H1 (cell line): ENCODE measurements around the gene CRCP. TPM values are rescaled to one million over a fixed set of nuclear protein-coding genes. Genes with fewer than 3 reads are reported as not detected.

ENCODE experiments used
- CTCF ChIA-PET: fragments of 300-600 bp; sonication (Branson Sonifier 250); formaldehyde crosslinking; loops from one replicate; lab custom pipeline; 2021; ENCODE audit not compliant: partially characterized antibody; lab: Charles Lee
- POLR2A ChIA-PET: fragments of 300-600 bp; sonication (Branson Sonifier 250); formaldehyde crosslinking; loops from one replicate; lab custom pipeline; 2021; ENCODE audit warnings: inconsistent platforms; ENCODE audit not compliant: partially characterized antibody; lab: Charles Lee
- DNase-seq, 2 experiments: peaks; one replicate each; pipeline versions ENCODE4 v3.0.0 to v3.0.0-alpha.2; 2010 to 2022; ENCODE audit warnings: low spot score in 2 of 2, low read depth in 1 of 2, mixed read lengths in 1 of 2
- FAIRE-seq: peaks from 2 replicates; lab custom pipeline; 2011; peaks lifted over from hg19 to GRCh38; lab: Jason Lieb, UNC
- H2AFZ ChIP-seq: 2 replicates; pipeline ENCODE4 v1.8.1; 2012; ENCODE audit warnings: low read length, inconsistent platforms
- H2AK5ac ChIP-seq: 2 replicates; pipeline ENCODE4 v1.6.1; 2013; ENCODE audit warnings: low read depth, low read length
- H2BK120ac ChIP-seq: replicated peaks from 2 replicates; pipeline ENCODE3; 2013; ENCODE audit warnings: low read depth, low read length, inconsistent platforms
- H2BK12ac ChIP-seq: 2 replicates; pipeline ENCODE4 v1.6.1; 2013; ENCODE audit warnings: low read depth, low read length
- H2BK15ac ChIP-seq: 2 replicates; pipeline ENCODE4 v1.6.1; 2013; ENCODE audit warnings: low read length
- H2BK20ac ChIP-seq: 2 replicates; pipeline ENCODE4 v1.6.1; 2013; ENCODE audit warnings: low read length
- H2BK5ac ChIP-seq: 2 replicates; pipeline ENCODE4 v1.6.1; 2013; ENCODE audit warnings: low read depth, low read length
- H3K14ac ChIP-seq: 2 replicates; pipeline ENCODE4 v1.6.1; 2013; ENCODE audit warnings: inconsistent platforms; ENCODE audit not compliant: insufficient read length
- H3K18ac ChIP-seq: 2 replicates; pipeline ENCODE4 v1.6.1; 2013; ENCODE audit warnings: low read length; ENCODE audit errors: extremely low read depth
- H3K23ac ChIP-seq: 2 replicates; pipeline ENCODE4 v1.6.1; 2013; ENCODE audit warnings: inconsistent platforms; ENCODE audit not compliant: insufficient read length
- H3K23me2 ChIP-seq: 2 replicates; pipeline ENCODE4 v1.6.1; 2013; ENCODE audit warnings: low read depth, low read length
- H3K27ac ChIP-seq: 2 replicates; pipeline ENCODE4 v1.6.1; 2011; ENCODE audit warnings: low read depth, low read length, inconsistent platforms
- H3K27me3 ChIP-seq, 4 experiments: replicated peaks in 1 of 4; 1 replicate in 1 of 4; 2 replicates in 3 of 4; pipeline versions ENCODE4 v1.6.1 to v1.8.1; 2011 to 2013; ENCODE audit warnings: low read length in 3 of 4, mild to moderate bottlenecking in 3 of 4, inconsistent platforms in 2 of 4, mixed read lengths in 2 of 4, moderate library complexity in 1 of 4; ENCODE audit not compliant: control insufficient read depth in 3 of 4, insufficient read depth in 3 of 4; ENCODE audit errors: extremely low read depth in 1 of 4
- H3K36me3 ChIP-seq, 4 experiments: 2 replicates each; pipeline versions ENCODE4 v1.6.1 to v1.8.1; 2011 to 2013; ENCODE audit warnings: mild to moderate bottlenecking in 4 of 4, low read length in 3 of 4, moderate library complexity in 2 of 4, control low read depth in 1 of 4, inconsistent platforms in 1 of 4; ENCODE audit not compliant: insufficient read depth in 4 of 4, control insufficient read depth in 2 of 4
- H3K4ac ChIP-seq: replicated peaks from 2 replicates; pipeline ENCODE3; 2013; ENCODE audit warnings: low read length, low read depth, mixed read lengths, inconsistent platforms; ENCODE audit not compliant: insufficient read length
- H3K4me1 ChIP-seq, 4 experiments: replicated peaks in 1 of 4; 1 replicate in 1 of 4; 2 replicates in 3 of 4; pipeline versions ENCODE4 v1.6.1 to v1.8.1; 2011 to 2013; ENCODE audit warnings: low read length in 3 of 4, inconsistent platforms in 2 of 4, mixed read lengths in 1 of 4; ENCODE audit not compliant: insufficient read depth in 4 of 4, control insufficient read depth in 3 of 4
- H3K4me2 ChIP-seq, 2 experiments: 2 replicates each; pipeline versions ENCODE4 v1.6.1 to v1.8.1; 2011 to 2013; ENCODE audit warnings: low read depth in 2 of 2, low read length in 2 of 2, control low read depth in 1 of 2, inconsistent platforms in 1 of 2, mild to moderate bottlenecking in 1 of 2; ENCODE audit not compliant: insufficient read depth in 1 of 2
- H3K4me3 ChIP-seq, 4 experiments: fragments of 200-600, 300-600 bp in 1 of 4; sonication (generic), shearing (Covaris generic), sonication (Bioruptor Twin) in 1 of 4; 2 replicates each; pipeline versions ENCODE4 v1.5.1 to v1.8.1; 2011 to 2016; ENCODE audit warnings: low read length in 4 of 4, low read depth in 3 of 4, control low read depth in 2 of 4, inconsistent platforms in 2 of 4, mild to moderate bottlenecking in 2 of 4, mixed read lengths in 1 of 4, moderate library complexity in 1 of 4; ENCODE audit not compliant: insufficient read depth in 2 of 4; ENCODE audit errors: extremely low read depth in 1 of 4
- H3K56ac ChIP-seq: replicated peaks from 2 replicates; pipeline ENCODE3; 2013; ENCODE audit warnings: low read depth, mild to moderate bottlenecking, mixed read lengths, low read length, inconsistent platforms; ENCODE audit not compliant: insufficient read length
- H3K79me1 ChIP-seq: 2 replicates; pipeline ENCODE4 v1.6.1; 2013; ENCODE audit warnings: low read depth, low read length, control low read depth
- H3K79me2 ChIP-seq, 2 experiments: 2 replicates each; pipeline versions ENCODE4 v1.6.1 to v1.8.1; 2012 to 2013; ENCODE audit warnings: low read length in 2 of 2, mild to moderate bottlenecking in 2 of 2, inconsistent platforms in 1 of 2; ENCODE audit not compliant: insufficient read depth in 2 of 2, control insufficient read depth in 1 of 2
- H3K9ac ChIP-seq, 4 experiments: replicated peaks in 1 of 4; 1 replicate in 1 of 4; 2 replicates in 3 of 4; pipeline versions ENCODE4 v1.6.1 to v1.8.1; 2011 to 2013; ENCODE audit warnings: low read depth in 3 of 4, low read length in 3 of 4, control low read depth in 2 of 4, mild to moderate bottlenecking in 2 of 4, moderate library complexity in 2 of 4, inconsistent platforms in 1 of 4; ENCODE audit errors: extremely low read depth in 1 of 4
- H3K9me3 ChIP-seq, 2 experiments: 2 replicates each; pipeline versions ENCODE4 v1.6.1 to v1.8.1; 2012 to 2013; ENCODE audit warnings: mild to moderate bottlenecking in 2 of 2, moderate library complexity in 2 of 2, control low read depth in 1 of 2, inconsistent platforms in 1 of 2, low read depth in 1 of 2, low read length in 1 of 2, mixed read lengths in 1 of 2; ENCODE audit not compliant: insufficient read depth in 2 of 2
- H4K20me1 ChIP-seq, 2 experiments: replicated peaks in 1 of 2; 2 replicates each; pipeline versions ENCODE3 to v1.8.1; 2011 to 2013; ENCODE audit warnings: inconsistent platforms in 2 of 2, low read length in 2 of 2, mild to moderate bottlenecking in 1 of 2; ENCODE audit not compliant: insufficient read depth in 2 of 2, control insufficient read depth in 1 of 2
- H4K5ac ChIP-seq: 2 replicates; pipeline ENCODE4 v1.6.1; 2013; ENCODE audit warnings: low read length, low read depth, mixed read lengths, inconsistent platforms; ENCODE audit not compliant: insufficient read length
- H4K8ac ChIP-seq: 2 replicates; pipeline ENCODE4 v1.8.0; 2013; ENCODE audit warnings: mild to moderate bottlenecking, moderate library complexity, low read length, inconsistent platforms; ENCODE audit not compliant: insufficient read depth; ENCODE audit errors: extremely low read depth
- H4K91ac ChIP-seq: replicated peaks from 2 replicates; pipeline ENCODE3; 2013; ENCODE audit warnings: low read length, mixed read lengths, inconsistent platforms; ENCODE audit not compliant: insufficient read length
- BCL11A ChIP-seq, 2 experiments: IDR thresholded peaks; one replicate each; pipeline ENCODE4 v1.6.1; 2011; ENCODE audit warnings: low read depth in 2 of 2, low read length in 2 of 2, mild to moderate bottlenecking in 2 of 2
- CBX5 ChIP-seq: fragments of 300-800, 300-1000 bp; sonication (generic); IDR thresholded peaks from 2 replicates; pipeline ENCODE4 v1.7.1; 2016; ENCODE audit warnings: antibody characterized with exemption, low read length, low read depth
- CHD2 ChIP-seq: IDR thresholded peaks from 2 replicates; pipeline ENCODE4 v1.6.1; 2012; ENCODE audit warnings: low read length, improper control_type of control experiment
- HDAC6 ChIP-seq: IDR thresholded peaks from one replicate; pipeline ENCODE4 v1.7.1; 2012; ENCODE audit warnings: low read depth, mild to moderate bottlenecking, inconsistent platforms, low read length, moderate library complexity
- KDM4A ChIP-seq: IDR thresholded peaks from one replicate; pipeline ENCODE4 v1.7.1; 2012; ENCODE audit warnings: low read depth, mild to moderate bottlenecking, moderate library complexity, low read length, inconsistent platforms; ENCODE audit not compliant: severe bottlenecking
- MAFK ChIP-seq: IDR thresholded peaks from 2 replicates; pipeline ENCODE4 v1.6.1; 2012; ENCODE audit warnings: low read depth, mild to moderate bottlenecking, improper control_type of control experiment, low read length
- NANOG ChIP-seq: IDR thresholded peaks from 2 replicates; pipeline ENCODE4 v1.6.1; 2011; ENCODE audit warnings: low read length, low read depth, mild to moderate bottlenecking, inconsistent platforms; ENCODE audit not compliant: insufficient read depth, poor library complexity, severe bottlenecking
- POU5F1 ChIP-seq: IDR thresholded peaks from 2 replicates; pipeline ENCODE4 v1.6.1; 2011; ENCODE audit warnings: low read depth, mild to moderate bottlenecking, low read length, moderate library complexity
- RBBP5 ChIP-seq: IDR thresholded peaks from 2 replicates; pipeline ENCODE4 v1.7.1; 2012; ENCODE audit warnings: low read depth, mild to moderate bottlenecking, inconsistent platforms, low read length, moderate library complexity, borderline replicate concordance
- SIRT6 ChIP-seq: IDR thresholded peaks from one replicate; pipeline ENCODE4 v1.7.1; 2012; ENCODE audit warnings: low read length, inconsistent platforms
- SP4 ChIP-seq: IDR thresholded peaks from 2 replicates; pipeline ENCODE4 v1.6.1; 2012; ENCODE audit warnings: low read length, inconsistent platforms
- TAF1 ChIP-seq: IDR thresholded peaks from 2 replicates; pipeline ENCODE4 v1.6.1; 2011; ENCODE audit warnings: mild to moderate bottlenecking, low read depth, low read length
- TAF7 ChIP-seq: optimal IDR thresholded peaks from 2 replicates; pipeline ENCODE3; 2011; ENCODE audit warnings: low read depth, mild to moderate bottlenecking, inconsistent platforms, low read length, moderate library complexity, borderline replicate concordance
- ZNF274 ChIP-seq: IDR thresholded peaks from 2 replicates; pipeline ENCODE4 v1.7.0; 2012; ENCODE audit warnings: low read length, borderline replicate concordance; ENCODE audit errors: extremely low read depth
- WGBS, 2 experiments: shearing (Covaris generic) in 1 of 2; methylation state at CpG; one replicate each; pipeline versions ENCODE4 v1.1.6 to v1.1.7; 2013 to 2015; ENCODE audit warnings: low lambda C conversion rate in 2 of 2, mixed read lengths in 2 of 2, inconsistent platforms in 1 of 2, low coverage in 1 of 2, missing lambda C conversion rate in 1 of 2; ENCODE audit not compliant: insufficient replicate concordance in 2 of 2, insufficient coverage in 1 of 2, insufficient read length in 1 of 2; ENCODE audit errors: extremely low coverage in 1 of 2, missing lambda C conversion rate in 1 of 2; 5-methylcytosine and 5-hydroxymethylcytosine counted together
- polyA plus RNA-seq, 7 experiments: library from polyadenylated mRNA; depleted of rRNA in 3 of 7; stranded (reverse) in 5 of 7; unstranded in 2 of 7; fragments of >200 nt in 5 of 7; fragments of 200-250 nt in 2 of 7; gene quantifications; 1 replicate in 5 of 7; 2 replicates in 1 of 7; 4 replicates in 1 of 7; pipeline versions ENCODE4 v1.2.1 to v1.2.3, GENCODE V29; 2011 to 2013; ENCODE audit warnings: missing spikeins in 2 of 7, mixed read lengths in 2 of 7
- total RNA-seq: library from RNA; stranded (reverse); fragmentation: NEBNext Ultra II Directional; extraction: Animal tissue kit (Norgen Biotek cat#: 25700); gene quantifications from 2 replicates; pipeline ENCODE4 v1.2.1, GENCODE V29; 2021

CRCP gene
- total and polyA plus RNA-seq, 2 of the 8 experiments (the other 6 are each of a cell fraction or from before 2014, with no cell fraction given) = 15.0 to 29.3 TPM

DNA sequence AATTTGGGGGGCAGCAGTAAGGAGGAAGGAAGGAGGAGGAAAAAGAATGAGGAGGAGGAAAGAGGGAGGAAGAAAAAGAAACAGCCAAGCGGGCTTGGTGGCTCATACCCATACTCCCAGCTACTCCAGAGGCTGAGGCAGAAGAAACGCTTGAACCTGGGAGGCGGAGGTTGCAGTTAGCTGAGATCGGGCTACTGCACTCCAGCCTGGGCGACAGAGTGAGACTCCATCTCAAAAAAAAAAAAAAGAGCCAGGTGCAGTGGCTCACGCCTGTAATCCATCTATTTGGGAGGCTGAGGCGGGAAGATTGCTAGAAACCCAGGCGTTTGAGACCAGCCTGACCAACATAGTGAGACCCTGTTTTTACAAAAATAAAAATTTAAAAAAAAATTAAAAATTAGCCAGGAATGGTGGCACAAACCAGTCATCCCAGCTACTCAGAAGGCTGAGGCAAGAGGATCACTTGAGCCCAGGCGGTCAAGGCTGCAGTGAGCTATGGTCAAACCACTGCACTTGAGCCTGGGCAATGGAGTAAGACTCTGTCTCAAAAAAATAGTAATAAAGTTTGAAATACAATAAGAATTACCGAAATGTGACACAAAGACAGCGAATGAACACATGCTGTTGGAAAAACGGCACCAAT is 14.1 kb upstream of the CRCP start:
- no peaks in the 10 kb centered on the region for H3K36me3 ChIP-seq
- peaks cover 8% of the 10 kb centered on the region for H3K23me2 ChIP-seq
- TF ChIP-seq ZNF274 (no peak), TAF7 (no peak), BCL11A (IDR thresholded peaks at IDR 0.05; ENCODE audit: low read depth in 2 of 2, low read length in 2 of 2) (no peak), POU5F1 (no peak), SIRT6 (no peak), SP4 (no peak), CBX5 (no peak), TAF1 (no peak), RBBP5 (no peak), HDAC6 (no peak), NANOG (no peak), KDM4A (no peak), CHD2 (no peak), MAFK (no peak)

More for the DNA sequence above, 14.1 kb upstream of the CRCP start:
- FAIRE-seq = no peak
- Histone ChIP-seq H3K27me3 (no peaks in the 10 kb centered on the region), H3K56ac (no peak overlapping the region), H3K14ac (no peak overlapping the region), H3K9ac (no peak overlapping the region), H3K4me1 (peaks cover 0 to 3% (median 0%) of the 10 kb centered on the region in 4 experiments; a peak in 1 of 7 replicates), H3K79me1 (no peaks in the 10 kb centered on the region), H2BK20ac (no peak overlapping the region), H3K9me3 (no peaks in the 10 kb centered on the region), H3K4ac (no peak overlapping the region), H3K79me2 (no peaks in the 10 kb centered on the region), H4K8ac (no peak overlapping the region), H3K23ac (no peak overlapping the region), H4K20me1 (no peaks in the 10 kb centered on the region), H2BK15ac (peak overlapping the region; percentile 61; the same call in 1 of the 2 replicates), H4K91ac (no peak overlapping the region), H3K4me3 (0 out of 8 replicates have a peak overlapping the region, but pooled peaks of 1 of the 4 experiments have one; percentile 33), H2AFZ (no peak overlapping the region), H2AK5ac (no peak overlapping the region), H3K18ac (no peak overlapping the region), H3K27ac (no peak overlapping the region), H2BK12ac (no peak overlapping the region), H2BK120ac (no peak overlapping the region), H3K4me2 (peak overlapping the region in 1 of 2 experiments; percentile 68; a peak in 2 of 4 replicates), H2BK5ac (peak overlapping the region; percentile 96; the same call in 1 of the 2 replicates), H4K5ac (no peak overlapping the region)
- WGBS, 2 experiments = 72% methylated on average over 11 of the region's 12 CpGs; no CpG with 5 or more reads in 1 of the 2 experiments
- ChIA-PET POLR2A (interaction anchor here (0.7 kb wide), 1 partner anchor 14 kb away, joined by 3 read pairs; the partner anchor contains the start of gene CRCP), CTCF (no interaction called here)
- no peak for DNase-seq
